ENCODE measurements around the gene ASCC3.

GRCh38 chr6:100566563-100566962, 314.6 kb downstream of the ASCC3 start:
- no peak for TF ChIP-seq CTCF (IDR thresholded peaks at IDR 0.05)
- TF ChIP-seq POLR2A (IDR thresholded peaks at IDR 0.05) = no peak

All from adrenal gland (tissue), 5 donors.